SK-N-SH treated with all-trans-retinoic acid at 6 μM for 48 hours (cell line): Measurements from ENCODE around the gene MIPOL1.
"Not testable (repeated sequence)": the region's sequence is repeated elsewhere in the genome, so short reads cannot be mapped to it uniquely, and the experiment has no call there.

Source experiments
- ATAC-seq: fragments of 200-7000 bp; cut with Tn5 transposase; 3 replicates; pipeline ENCODE4 v1.9.1; 2020; ENCODE audit warnings: mild to moderate bottlenecking, moderate library complexity
- ARNTL ChIP-seq: fragments of 450-650 bp; formaldehyde crosslinking; IDR thresholded peaks from 2 replicates; pipeline ENCODE4 v1.5.0; 2020; ENCODE audit warnings: low read depth, mild to moderate bottlenecking, moderate library complexity, borderline replicate concordance
- BACH2 ChIP-seq: fragments of 250-450 bp; sonication (Bioruptor Pico); IDR thresholded peaks from 2 replicates; pipeline ENCODE4 v1.9.0; 2021; ENCODE audit warnings: mild to moderate bottlenecking, borderline replicate concordance
- CREB5 ChIP-seq: fragments of 250-450 bp; sonication (Bioruptor Pico); IDR thresholded peaks from 2 replicates; pipeline ENCODE4 v1.5.1; 2020; ENCODE audit warnings: low read depth, mild to moderate bottlenecking, moderate library complexity
- CSDC2 ChIP-seq: fragments of 250-450 bp; sonication (Bioruptor Pico); IDR thresholded peaks from 2 replicates; pipeline ENCODE4 v1.5.0; 2020; ENCODE audit warnings: mild to moderate bottlenecking, moderate library complexity
- ESRRG ChIP-seq: fragments of 250-450 bp; sonication (Bioruptor Pico); IDR thresholded peaks from 2 replicates; pipeline ENCODE4 v1.6.1; 2021; ENCODE audit warnings: mild to moderate bottlenecking
- GLIS3 ChIP-seq: fragments of 250-450 bp; sonication (Bioruptor Pico); IDR thresholded peaks from 2 replicates; pipeline ENCODE4 v1.5.0; 2020; ENCODE audit warnings: mild to moderate bottlenecking, moderate library complexity
- ISL1 ChIP-seq: fragments of 250-450 bp; sonication (Bioruptor Pico); IDR thresholded peaks from 2 replicates; pipeline ENCODE4 v2.1.2; 2022; ENCODE audit warnings: mild to moderate bottlenecking, moderate library complexity
- TCF4 ChIP-seq: fragments of 250-450 bp; sonication (Bioruptor Pico); IDR thresholded peaks from 2 replicates; pipeline ENCODE4 v1.8.0; 2021; ENCODE audit warnings: mild to moderate bottlenecking, moderate library complexity, borderline replicate concordance
- TSHZ2 ChIP-seq: fragments of 250-450 bp; sonication (Bioruptor Pico); IDR thresholded peaks from 2 replicates; pipeline ENCODE4 v1.5.0; 2020; ENCODE audit warnings: mild to moderate bottlenecking, moderate library complexity
- ZC3H10 ChIP-seq: fragments of 250-450 bp; sonication (Bioruptor Pico); IDR thresholded peaks from 2 replicates; pipeline ENCODE4 v1.5.1; 2021; ENCODE audit warnings: mild to moderate bottlenecking, moderate library complexity
- ZFP3 ChIP-seq: fragments of 250-450 bp; sonication (Bioruptor Pico); IDR thresholded peaks from 2 replicates; pipeline ENCODE4 v1.5.0; 2020; ENCODE audit warnings: mild to moderate bottlenecking, moderate library complexity
- ZFP30 ChIP-seq: fragments of 450-650 bp; formaldehyde crosslinking; IDR thresholded peaks from 2 replicates; pipeline ENCODE4 v1.5.0; 2022; ENCODE audit warnings: mild to moderate bottlenecking, moderate library complexity
- ZNF70 ChIP-seq: fragments of 450-650 bp; formaldehyde crosslinking; IDR thresholded peaks from 2 replicates; pipeline ENCODE4 v1.5.0; 2020; ENCODE audit warnings: mild to moderate bottlenecking, moderate library complexity
- ZNF8 ChIP-seq: fragments of 450-650 bp; formaldehyde crosslinking; IDR thresholded peaks from 2 replicates; pipeline ENCODE4 v1.5.0; 2020; ENCODE audit warnings: mild to moderate bottlenecking, moderate library complexity
- TF ChIP-seq, protein P1 (sequence below): fragments of 250-450 bp; sonication (Bioruptor Pico); IDR thresholded peaks from 2 replicates; pipeline ENCODE4 v1.8.0; 2021; ENCODE audit warnings: low read depth, mild to moderate bottlenecking, moderate library complexity, borderline replicate concordance
- TF ChIP-seq, protein P2 (sequence below): fragments of 250-450 bp; sonication (Bioruptor Pico); IDR thresholded peaks from 2 replicates; pipeline ENCODE4 v1.5.1; 2021; ENCODE audit warnings: mild to moderate bottlenecking, moderate library complexity

The MIPOL1 gene

GRCh38 chr14:37181441-37181840 lies 16.3 kb upstream of the MIPOL1 start:
- no peak for TF ChIP-seq ISL1
- no peak for TF ChIP-seq ZNF70 (CRISPR knock-in tag)
- ATAC-seq = no peak

- not testable (repeated sequence) for ATAC-seq
Observed at GRCh38 chr14:37184520-37184919, 13.2 kb upstream of the MIPOL1 start.

GRCh38 chr14:37185670-37186069 lies 12.1 kb upstream of the MIPOL1 start:
- no peak for ATAC-seq
- TF ChIP-seq ZFP3 (CRISPR knock-in tag) (no peak), TCF4 (no peak), TSHZ2 (no peak), ESRRG (CRISPR knock-in tag) (no peak), ZC3H10 (CRISPR knock-in tag) (no peak), ISL1 (no peak), ZNF8 (CRISPR knock-in tag) (no peak), GLIS3 (CRISPR knock-in tag) (no peak), ZNF70 (CRISPR knock-in tag) (no peak), BACH2 (CRISPR knock-in tag) (no peak), CREB5 (CRISPR knock-in tag) (no peak), ZFP30 (CRISPR knock-in tag) (no peak)
- TF ChIP-seq, protein P1, sequence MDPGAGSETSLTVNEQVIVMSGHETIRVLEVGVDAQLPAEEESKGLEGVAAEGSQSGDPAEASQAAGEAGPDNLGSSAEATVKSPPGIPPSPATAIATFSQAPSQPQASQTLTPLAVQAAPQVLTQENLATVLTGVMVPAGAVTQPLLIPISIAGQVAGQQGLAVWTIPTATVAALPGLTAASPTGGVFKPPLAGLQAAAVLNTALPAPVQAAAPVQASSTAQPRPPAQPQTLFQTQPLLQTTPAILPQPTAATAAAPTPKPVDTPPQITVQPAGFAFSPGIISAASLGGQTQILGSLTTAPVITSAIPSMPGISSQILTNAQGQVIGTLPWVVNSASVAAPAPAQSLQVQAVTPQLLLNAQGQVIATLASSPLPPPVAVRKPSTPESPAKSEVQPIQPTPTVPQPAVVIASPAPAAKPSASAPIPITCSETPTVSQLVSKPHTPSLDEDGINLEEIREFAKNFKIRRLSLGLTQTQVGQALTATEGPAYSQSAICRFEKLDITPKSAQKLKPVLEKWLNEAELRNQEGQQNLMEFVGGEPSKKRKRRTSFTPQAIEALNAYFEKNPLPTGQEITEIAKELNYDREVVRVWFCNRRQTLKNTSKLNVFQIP (CRISPR knock-in tag) = no peak
- TF ChIP-seq, protein P2, sequence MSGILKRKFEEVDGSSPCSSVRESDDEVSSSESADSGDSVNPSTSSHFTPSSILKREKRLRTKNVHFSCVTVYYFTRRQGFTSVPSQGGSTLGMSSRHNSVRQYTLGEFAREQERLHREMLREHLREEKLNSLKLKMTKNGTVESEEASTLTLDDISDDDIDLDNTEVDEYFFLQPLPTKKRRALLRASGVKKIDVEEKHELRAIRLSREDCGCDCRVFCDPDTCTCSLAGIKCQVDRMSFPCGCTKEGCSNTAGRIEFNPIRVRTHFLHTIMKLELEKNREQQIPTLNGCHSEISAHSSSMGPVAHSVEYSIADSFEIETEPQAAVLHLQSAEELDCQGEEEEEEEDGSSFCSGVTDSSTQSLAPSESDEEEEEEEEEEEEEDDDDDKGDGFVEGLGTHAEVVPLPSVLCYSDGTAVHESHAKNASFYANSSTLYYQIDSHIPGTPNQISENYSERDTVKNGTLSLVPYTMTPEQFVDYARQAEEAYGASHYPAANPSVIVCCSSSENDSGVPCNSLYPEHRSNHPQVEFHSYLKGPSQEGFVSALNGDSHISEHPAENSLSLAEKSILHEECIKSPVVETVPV (CRISPR knock-in tag) = no peak

DNA sequence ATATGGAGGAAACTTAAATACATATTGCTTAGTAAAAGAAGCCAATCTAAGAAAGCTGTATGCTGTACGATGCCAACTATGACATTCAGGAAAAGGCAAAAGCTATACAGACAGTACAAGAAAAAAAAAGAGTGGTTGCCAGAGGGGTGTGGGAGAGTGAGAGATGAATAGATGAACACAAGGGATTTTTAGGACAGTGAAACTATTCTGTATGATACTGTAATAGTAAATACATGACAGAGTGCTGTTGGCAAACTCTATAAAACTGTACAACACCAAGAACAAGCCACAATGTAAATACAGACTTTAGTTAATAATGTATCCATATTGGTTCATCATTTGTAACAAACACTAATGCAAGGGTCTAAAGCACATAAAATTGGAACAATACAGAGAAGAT lies 10.9 kb upstream of the MIPOL1 start:
- no peak for ATAC-seq
- TF ChIP-seq ISL1 (no peak), ESRRG (CRISPR knock-in tag) (no peak)

GRCh38 chr14:37187294-37187693 lies 10.4 kb upstream of the MIPOL1 start:
- ATAC-seq = no peak
- TF ChIP-seq TCF4 (no peak), ZFP3 (CRISPR knock-in tag) (no peak), ZFP30 (CRISPR knock-in tag) (no peak), ESRRG (CRISPR knock-in tag) (no peak), ZC3H10 (CRISPR knock-in tag) (no peak), ARNTL (CRISPR knock-in tag) (no peak), ZNF8 (CRISPR knock-in tag) (no peak), CSDC2 (CRISPR knock-in tag) (no peak)
- TF ChIP-seq, all 23 proteins: peak for 0

GRCh38 chr14:37187840-37188577 lies 9.7 kb upstream of the MIPOL1 start:
- ATAC-seq = not testable (repeated sequence)

- ATAC-seq = not testable (repeated sequence)
Observed at GRCh38 chr14:37189733-37190132, 8.0 kb upstream of the MIPOL1 start.
